Epithelial cell of proximal tubule (primary cell): ENCODE data around the gene CORO1C. TPM values are rescaled to one million over a fixed set of nuclear protein-coding genes. Genes with fewer than 3 reads are reported as not detected.

ENCODE experiments used
- DNase-seq: peaks from one replicate; pipeline ENCODE4 v3.0.0-alpha.2; 2011; ENCODE audit warnings: low read depth
- H3K4me3 ChIP-seq: 2 replicates; pipeline ENCODE4 v1.5.1; 2011; ENCODE audit warnings: low read depth, mild to moderate bottlenecking, low read length
- total RNA-seq: library from RNA; depleted of rRNA; stranded (reverse); fragments of >200 nt; gene quantifications from 2 replicates; pipeline ENCODE4 v1.2.3, GENCODE V29; 2015
- TF ChIP-seq, protein P1 (sequence below): conservative IDR thresholded peaks from 2 replicates; pipeline ENCODE4 v1.5.1; 2012; ENCODE audit warnings: low read depth, mild to moderate bottlenecking, low read length

Gene CORO1C
- total RNA-seq, 1 donor from 2014 or later, result 157 TPM

DNA sequence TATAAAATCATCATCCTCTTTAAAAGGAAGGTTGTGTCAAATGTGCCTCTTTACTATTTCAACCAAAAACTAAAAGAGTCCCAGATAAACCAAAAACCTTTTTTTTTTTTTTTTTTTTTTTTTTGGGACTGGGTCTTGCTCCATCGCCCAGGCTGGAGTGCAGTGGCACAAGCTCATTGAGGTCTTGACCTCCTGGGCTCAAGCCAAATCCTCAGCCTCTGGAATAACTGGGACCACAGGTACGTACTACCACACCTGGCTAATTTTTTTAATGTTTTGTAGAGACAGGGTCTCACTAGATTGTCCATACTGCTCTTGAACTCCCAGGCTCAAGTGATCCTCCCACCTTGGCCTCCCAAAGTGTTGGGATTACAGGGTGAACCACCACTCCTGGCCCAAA lies 81.2 kb downstream of the CORO1C start:
- no peak overlapping the region for H3K4me3 ChIP-seq
- no peak for DNase-seq
- TF ChIP-seq, protein P1, sequence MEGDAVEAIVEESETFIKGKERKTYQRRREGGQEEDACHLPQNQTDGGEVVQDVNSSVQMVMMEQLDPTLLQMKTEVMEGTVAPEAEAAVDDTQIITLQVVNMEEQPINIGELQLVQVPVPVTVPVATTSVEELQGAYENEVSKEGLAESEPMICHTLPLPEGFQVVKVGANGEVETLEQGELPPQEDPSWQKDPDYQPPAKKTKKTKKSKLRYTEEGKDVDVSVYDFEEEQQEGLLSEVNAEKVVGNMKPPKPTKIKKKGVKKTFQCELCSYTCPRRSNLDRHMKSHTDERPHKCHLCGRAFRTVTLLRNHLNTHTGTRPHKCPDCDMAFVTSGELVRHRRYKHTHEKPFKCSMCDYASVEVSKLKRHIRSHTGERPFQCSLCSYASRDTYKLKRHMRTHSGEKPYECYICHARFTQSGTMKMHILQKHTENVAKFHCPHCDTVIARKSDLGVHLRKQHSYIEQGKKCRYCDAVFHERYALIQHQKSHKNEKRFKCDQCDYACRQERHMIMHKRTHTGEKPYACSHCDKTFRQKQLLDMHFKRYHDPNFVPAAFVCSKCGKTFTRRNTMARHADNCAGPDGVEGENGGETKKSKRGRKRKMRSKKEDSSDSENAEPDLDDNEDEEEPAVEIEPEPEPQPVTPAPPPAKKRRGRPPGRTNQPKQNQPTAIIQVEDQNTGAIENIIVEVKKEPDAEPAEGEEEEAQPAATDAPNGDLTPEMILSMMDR, result no peak

DNA sequence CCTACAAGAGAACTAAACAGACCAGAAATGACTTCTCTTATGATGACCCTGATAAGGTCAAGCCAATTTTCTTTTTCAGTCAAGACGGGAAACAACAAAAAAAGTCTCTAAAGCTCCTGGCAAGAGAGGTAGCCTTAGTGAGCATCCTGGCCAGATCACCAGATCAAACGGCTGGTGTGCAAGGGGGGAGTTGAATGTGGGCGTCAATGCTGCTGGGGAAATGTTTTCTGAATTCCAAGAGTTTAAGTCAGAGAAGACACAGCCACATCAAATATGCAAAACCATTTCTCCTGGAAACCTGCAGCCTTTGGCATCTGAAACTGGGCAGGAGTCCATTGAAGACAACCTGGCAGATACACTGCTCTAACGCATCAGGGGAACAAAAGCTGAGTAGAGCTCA lies 81.6 kb downstream of the CORO1C start:
- TF ChIP-seq, protein P1, result no peak
- DNase-seq, result peak; percentile 42
- H3K4me3 ChIP-seq, result no peak overlapping the region

DNA sequence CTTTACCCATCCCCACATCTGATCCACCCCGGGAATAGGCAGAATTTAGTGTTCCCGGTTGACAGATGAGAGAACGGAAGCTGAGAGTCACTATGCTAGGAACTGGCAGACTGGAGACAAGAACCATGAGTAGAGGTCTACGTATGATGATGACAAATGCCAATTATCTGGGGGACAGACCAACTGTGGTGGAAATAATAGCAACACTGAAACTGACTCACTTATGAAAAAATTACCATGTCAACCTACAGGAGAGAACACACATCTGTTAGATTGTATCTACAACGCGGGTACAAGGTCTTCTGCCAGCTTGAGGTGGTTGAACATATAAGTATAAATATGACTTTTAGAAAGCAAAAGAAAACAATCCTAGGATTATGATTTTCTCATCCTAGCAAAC lies 82.2 kb downstream of the CORO1C start:
- DNase-seq, result no peak
- no peak overlapping the region for H3K4me3 ChIP-seq
- TF ChIP-seq, protein P1, result no peak

DNA sequence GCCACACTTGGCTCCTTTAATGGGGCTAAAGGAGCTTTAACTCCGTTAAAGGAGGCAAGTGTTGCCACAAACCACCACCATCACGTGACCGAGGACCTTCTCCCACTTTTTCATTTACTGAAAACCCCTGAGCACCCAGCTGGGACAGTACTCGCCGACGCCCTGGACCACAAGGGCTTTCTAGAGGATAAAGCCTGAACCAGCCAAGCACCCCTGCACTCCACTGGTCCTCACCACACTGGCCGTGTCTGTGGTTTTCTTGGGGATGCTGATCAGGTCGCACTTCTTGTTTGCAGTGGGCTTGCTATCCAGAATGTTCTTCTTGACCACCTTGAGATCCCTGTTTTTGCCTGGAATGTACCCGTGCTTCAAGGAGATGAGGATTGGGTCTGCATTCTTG lies 82.9 kb downstream of the CORO1C start:
- no peak for DNase-seq
- TF ChIP-seq, protein P1, result no peak
- H3K4me3 ChIP-seq, result no peak overlapping the region

DNA sequence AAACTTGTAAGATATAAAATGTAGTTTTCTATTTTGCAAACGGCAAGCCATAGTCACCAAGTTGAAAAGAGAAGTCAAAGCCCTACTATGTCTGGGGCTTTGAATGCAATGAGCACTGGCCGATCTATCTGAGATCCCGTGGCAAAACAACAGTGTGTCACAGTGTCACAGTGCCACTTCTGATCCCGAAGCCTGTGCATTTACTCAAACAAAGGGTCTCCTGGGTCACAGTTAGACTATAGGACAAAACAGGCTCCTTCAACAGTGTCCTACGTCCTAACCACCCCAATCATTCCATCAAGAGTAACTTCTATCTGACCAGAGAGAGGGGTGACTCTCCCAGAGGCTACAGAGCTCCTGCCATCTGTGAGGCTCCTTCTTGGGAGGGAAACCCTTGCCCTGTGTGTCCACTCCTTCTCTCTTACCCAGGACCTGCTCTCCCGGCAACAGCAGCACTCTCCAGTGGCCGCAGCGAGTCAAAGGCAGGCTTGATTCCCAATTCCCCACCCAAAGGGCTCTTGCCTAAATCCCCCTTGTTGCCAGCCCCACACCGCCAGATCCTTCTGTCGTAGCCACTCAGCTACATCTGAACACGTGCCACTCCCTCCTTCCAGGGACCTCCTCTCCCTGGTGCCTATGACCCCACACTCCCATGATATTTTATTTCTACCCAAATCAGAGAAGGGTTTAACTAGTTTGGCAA lies 83.6 kb downstream of the CORO1C start:
- H3K4me3 ChIP-seq, result no peak overlapping the region
- DNase-seq, result no peak
- TF ChIP-seq, protein P1, result no peak

DNA sequence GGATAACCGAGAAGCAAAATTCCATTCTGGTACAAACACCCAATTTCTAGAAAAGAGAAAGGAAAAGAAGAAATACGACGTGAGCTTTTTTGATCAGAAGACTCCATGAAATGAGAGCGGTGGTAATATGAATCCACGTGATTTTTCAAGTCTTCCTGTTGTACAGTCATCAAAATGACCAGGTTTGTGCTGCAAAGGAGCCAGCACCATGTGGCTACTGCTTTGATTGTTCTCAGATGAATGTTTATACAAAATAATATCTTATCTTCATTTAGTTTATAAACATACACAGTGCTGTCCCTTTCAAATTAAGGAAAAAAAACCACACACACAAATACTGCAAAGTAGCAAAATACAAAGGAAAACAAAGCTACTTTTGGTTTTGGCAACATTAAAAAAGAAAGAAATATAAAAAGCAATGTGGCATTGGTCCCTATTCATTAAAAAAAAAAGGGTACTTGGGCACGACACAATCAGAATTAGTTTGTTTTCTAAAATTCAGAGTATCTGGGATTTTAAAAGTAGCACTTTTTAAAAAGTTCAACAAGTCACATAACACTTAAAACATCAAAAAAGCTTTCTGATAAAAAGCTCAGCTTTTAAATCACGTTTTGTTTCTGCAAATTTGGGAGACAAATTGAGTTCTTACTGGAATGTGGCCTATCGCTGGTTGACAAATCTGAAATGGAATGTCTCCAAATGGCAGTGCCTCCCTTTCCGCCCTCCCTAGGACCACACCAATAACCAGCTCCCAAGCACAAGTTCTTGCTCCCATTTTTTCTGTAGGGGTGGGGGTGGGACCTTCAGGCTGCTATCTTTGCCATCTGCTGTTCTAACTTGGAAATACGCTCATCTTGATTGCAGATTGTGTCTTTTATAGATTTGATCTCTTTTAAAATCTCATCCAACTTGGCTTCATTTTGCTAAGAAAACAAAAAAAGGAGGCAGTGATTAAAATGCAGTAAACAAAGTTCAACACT lies 84.4 kb downstream of the CORO1C start:
- no peak for DNase-seq
- TF ChIP-seq, protein P1, result peak; percentile 30
- H3K4me3 ChIP-seq, result no peak overlapping the region
